ENCODE results near the gene NT5E.

NT5E gene

DNA sequence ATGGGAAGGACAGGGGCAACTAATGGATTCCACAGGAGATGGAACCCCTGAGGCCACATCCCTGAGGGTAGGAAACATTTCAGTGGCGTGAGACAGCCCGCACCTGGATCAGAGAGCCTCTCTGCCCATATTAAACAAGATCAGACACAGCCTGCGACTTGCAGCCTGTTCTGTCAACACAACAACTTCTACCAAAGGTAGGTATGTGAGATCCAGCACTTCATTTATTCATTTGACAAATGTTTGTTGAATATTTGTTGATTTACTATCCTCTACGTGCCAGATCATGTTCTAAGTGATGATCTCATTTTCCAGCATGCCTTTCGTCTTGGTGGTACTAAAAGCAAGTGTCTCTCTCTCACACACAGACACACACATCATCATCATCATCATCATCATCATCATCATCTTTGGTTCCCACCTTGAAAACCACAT is 43.2 kb upstream of the NT5E start:
- H3K9ac ChIP-seq (ENCODE audit: low read length), result no peak overlapping the region
- H3K36me3 ChIP-seq (ENCODE audit: control insufficient read depth, insufficient read depth, low read length), result no peaks in the 10 kb centered on the region
- H3K4me3 ChIP-seq (ENCODE audit: low read depth, low read length), result no peak overlapping the region
- H3K9me3 ChIP-seq (ENCODE audit: control insufficient read depth, insufficient read depth, low read depth, low read length), result no peaks in the 10 kb centered on the region
- H3K27ac ChIP-seq (ENCODE audit: low read depth, low read length), result no peak overlapping the region
- peaks cover 34% of the 10 kb centered on the region for H3K4me1 ChIP-seq (ENCODE audit: control insufficient read depth, insufficient read depth, low read length)
- H3K27me3 ChIP-seq (ENCODE audit: control insufficient read depth, insufficient read depth, low read length), result no peaks in the 10 kb centered on the region

DNA sequence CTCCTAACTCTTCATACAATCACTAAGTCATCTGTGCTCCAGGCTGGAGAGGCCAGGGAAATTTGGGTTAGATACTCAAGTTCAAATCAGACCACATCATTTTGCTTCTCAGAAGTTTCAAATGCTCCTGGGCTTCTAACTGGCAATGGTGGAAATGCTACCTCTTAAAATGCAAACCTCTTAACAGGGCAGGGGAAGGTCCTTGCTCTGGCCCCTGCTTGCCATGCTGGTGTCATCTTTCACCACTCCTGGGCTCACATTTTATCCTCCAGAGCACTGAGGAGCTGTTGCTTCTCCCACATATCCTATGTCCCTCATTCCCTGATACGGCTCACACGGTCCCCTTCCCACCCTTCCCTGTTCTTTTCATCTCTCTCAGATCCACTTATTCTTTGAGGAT is 41.8 kb upstream of the NT5E start:
- Histone ChIP-seq H3K9ac (ENCODE audit: low read length) (no peak overlapping the region), H3K27ac (ENCODE audit: low read depth, low read length) (no peak overlapping the region), H3K9me3 (ENCODE audit: control insufficient read depth, insufficient read depth, low read depth, low read length) (no peaks in the 10 kb centered on the region), H3K36me3 (ENCODE audit: control insufficient read depth, insufficient read depth, low read length) (no peaks in the 10 kb centered on the region), H3K4me1 (ENCODE audit: control insufficient read depth, insufficient read depth, low read length) (peaks cover 20% of the 10 kb centered on the region), H3K27me3 (ENCODE audit: control insufficient read depth, insufficient read depth, low read length) (no peaks in the 10 kb centered on the region), H3K4me3 (ENCODE audit: low read depth, low read length) (no peak overlapping the region)

- no peaks in the 10 kb centered on the region for H3K4me1 ChIP-seq (ENCODE audit: control insufficient read depth, insufficient read depth, low read length)
- no peaks in the 10 kb centered on the region for H3K36me3 ChIP-seq (ENCODE audit: control insufficient read depth, insufficient read depth, low read length)
- no peak overlapping the region for H3K27ac ChIP-seq (ENCODE audit: low read depth, low read length)
- H3K9ac ChIP-seq (ENCODE audit: low read length), result no peak overlapping the region
- no peaks in the 10 kb centered on the region for H3K9me3 ChIP-seq (ENCODE audit: control insufficient read depth, insufficient read depth, low read depth, low read length)
- H3K4me3 ChIP-seq (ENCODE audit: low read depth, low read length), result no peak overlapping the region
- H3K27me3 ChIP-seq (ENCODE audit: control insufficient read depth, insufficient read depth, low read length), result no peaks in the 10 kb centered on the region
These were observed 36.9 kb upstream of the NT5E start for GRCh38 chr6:85412911-85413430.

DNA sequence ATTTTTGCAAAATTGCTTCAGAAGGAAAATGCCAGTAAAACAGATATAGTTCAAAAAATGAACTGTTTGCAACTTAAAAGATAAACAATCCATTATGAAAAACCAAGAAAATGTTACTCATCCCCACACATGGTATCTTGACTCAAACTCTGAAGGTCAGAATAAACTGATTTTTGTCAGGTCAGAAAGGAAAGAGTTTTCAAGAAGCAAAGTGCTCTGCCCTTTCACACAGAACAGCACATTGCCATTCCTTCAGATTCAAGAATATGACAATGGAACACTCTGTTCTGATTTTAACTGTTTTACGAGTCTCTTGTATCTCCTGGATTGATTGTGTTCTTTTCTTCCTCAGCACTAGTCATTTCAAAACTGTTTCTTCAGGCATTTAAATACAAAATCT is 33.8 kb upstream of the NT5E start:
- Histone ChIP-seq H3K36me3 (ENCODE audit: control insufficient read depth, insufficient read depth, low read length) (no peaks in the 10 kb centered on the region), H3K27me3 (ENCODE audit: control insufficient read depth, insufficient read depth, low read length) (no peaks in the 10 kb centered on the region), H3K4me1 (ENCODE audit: control insufficient read depth, insufficient read depth, low read length) (no peaks in the 10 kb centered on the region), H3K9me3 (ENCODE audit: control insufficient read depth, insufficient read depth, low read depth, low read length) (no peaks in the 10 kb centered on the region), H3K9ac (ENCODE audit: low read length) (no peak overlapping the region), H3K4me3 (ENCODE audit: low read depth, low read length) (no peak overlapping the region), H3K27ac (ENCODE audit: low read depth, low read length) (no peak overlapping the region)

GRCh38 chr6:85416766-85417165 is 33.1 kb upstream of the NT5E start:
- H3K27ac ChIP-seq (ENCODE audit: low read depth, low read length), result no peak overlapping the region
- H3K9me3 ChIP-seq (ENCODE audit: control insufficient read depth, insufficient read depth, low read depth, low read length), result no peaks in the 10 kb centered on the region
- no peaks in the 10 kb centered on the region for H3K4me1 ChIP-seq (ENCODE audit: control insufficient read depth, insufficient read depth, low read length)
- no peaks in the 10 kb centered on the region for H3K36me3 ChIP-seq (ENCODE audit: control insufficient read depth, insufficient read depth, low read length)
- H3K4me3 ChIP-seq (ENCODE audit: low read depth, low read length), result no peak overlapping the region
- H3K27me3 ChIP-seq (ENCODE audit: control insufficient read depth, insufficient read depth, low read length), result no peaks in the 10 kb centered on the region
- no peak overlapping the region for H3K9ac ChIP-seq (ENCODE audit: low read length)

DNA sequence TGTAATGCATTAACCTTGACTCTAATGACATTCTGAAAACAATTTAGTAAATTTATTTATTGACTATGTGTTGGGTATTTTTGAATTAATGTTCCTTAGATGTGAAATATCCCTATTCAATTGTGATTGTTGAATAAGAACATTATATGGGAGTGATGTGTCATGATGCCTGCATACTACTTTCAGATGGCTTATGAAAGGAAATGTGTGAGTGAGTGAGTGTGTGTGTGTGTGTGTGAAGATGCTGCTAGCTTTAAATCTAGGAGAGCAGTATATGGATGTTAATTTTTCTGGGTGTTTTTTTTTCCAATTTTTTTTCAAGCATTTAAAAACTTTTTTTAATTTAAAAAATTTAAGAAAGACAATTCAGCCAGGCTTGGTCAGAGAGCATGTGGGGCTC is 32.5 kb upstream of the NT5E start:
- Histone ChIP-seq H3K9ac (ENCODE audit: low read length) (no peak overlapping the region), H3K4me3 (ENCODE audit: low read depth, low read length) (no peak overlapping the region), H3K27ac (ENCODE audit: low read depth, low read length) (no peak overlapping the region), H3K27me3 (ENCODE audit: control insufficient read depth, insufficient read depth, low read length) (no peaks in the 10 kb centered on the region), H3K4me1 (ENCODE audit: control insufficient read depth, insufficient read depth, low read length) (no peaks in the 10 kb centered on the region), H3K9me3 (ENCODE audit: control insufficient read depth, insufficient read depth, low read depth, low read length) (no peaks in the 10 kb centered on the region), H3K36me3 (ENCODE audit: control insufficient read depth, insufficient read depth, low read length) (no peaks in the 10 kb centered on the region)

- no peaks in the 10 kb centered on the region for H3K27me3 ChIP-seq (ENCODE audit: control insufficient read depth, insufficient read depth, low read length)
- H3K4me1 ChIP-seq (ENCODE audit: control insufficient read depth, insufficient read depth, low read length), result no peaks in the 10 kb centered on the region
- H3K27ac ChIP-seq (ENCODE audit: low read depth, low read length), result no peak overlapping the region
- no peaks in the 10 kb centered on the region for H3K36me3 ChIP-seq (ENCODE audit: control insufficient read depth, insufficient read depth, low read length)
- no peak overlapping the region for H3K9ac ChIP-seq (ENCODE audit: low read length)
- no peak overlapping the region for H3K4me3 ChIP-seq (ENCODE audit: low read depth, low read length)
- H3K9me3 ChIP-seq (ENCODE audit: control insufficient read depth, insufficient read depth, low read depth, low read length), result no peaks in the 10 kb centered on the region
These were observed 31.8 kb upstream of the NT5E start for GRCh38 chr6:85418059-85418458.

GRCh38 chr6:85419046-85419759 is 30.7 kb upstream of the NT5E start:
- H3K9ac ChIP-seq (ENCODE audit: low read length), result no peak overlapping the region

DNA sequence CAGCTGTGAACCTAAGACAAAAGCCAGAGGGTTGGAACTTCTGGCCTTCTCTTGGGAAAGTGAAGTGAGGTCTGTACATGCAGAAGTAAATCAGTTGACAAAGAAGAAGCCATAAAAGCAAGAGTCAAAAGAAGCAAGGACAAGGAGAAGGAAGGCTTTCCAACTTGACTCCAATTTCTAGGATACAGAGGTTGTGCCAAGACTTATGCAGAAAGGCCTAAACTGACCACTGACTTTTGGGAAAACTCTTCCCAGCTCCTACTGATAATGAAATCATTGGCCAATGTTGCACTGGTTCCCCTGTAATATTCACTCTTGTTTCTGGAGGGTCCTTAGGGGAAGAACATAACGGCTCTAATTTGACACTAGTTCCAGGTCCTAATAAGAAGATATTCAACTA is 29.3 kb upstream of the NT5E start:
- Histone ChIP-seq H3K9ac (ENCODE audit: low read length) (no peak overlapping the region), H3K36me3 (ENCODE audit: control insufficient read depth, insufficient read depth, low read length) (no peaks in the 10 kb centered on the region), H3K9me3 (ENCODE audit: control insufficient read depth, insufficient read depth, low read depth, low read length) (no peaks in the 10 kb centered on the region), H3K4me3 (ENCODE audit: low read depth, low read length) (no peak overlapping the region), H3K4me1 (ENCODE audit: control insufficient read depth, insufficient read depth, low read length) (no peaks in the 10 kb centered on the region), H3K27ac (ENCODE audit: low read depth, low read length) (no peak overlapping the region), H3K27me3 (ENCODE audit: control insufficient read depth, insufficient read depth, low read length) (no peaks in the 10 kb centered on the region)

More at GRCh38 chr6:85419046-85419759, 30.7 kb upstream of the NT5E start:
- Histone ChIP-seq H3K36me3 (ENCODE audit: control insufficient read depth, insufficient read depth, low read length) (no peaks in the 10 kb centered on the region), H3K9me3 (ENCODE audit: control insufficient read depth, insufficient read depth, low read depth, low read length) (no peaks in the 10 kb centered on the region), H3K4me3 (ENCODE audit: low read depth, low read length) (no peak overlapping the region), H3K27ac (ENCODE audit: low read depth, low read length) (no peak overlapping the region), H3K27me3 (ENCODE audit: control insufficient read depth, insufficient read depth, low read length) (no peaks in the 10 kb centered on the region), H3K4me1 (ENCODE audit: control insufficient read depth, insufficient read depth, low read length) (no peaks in the 10 kb centered on the region)

GRCh38 chr6:85421181-85421580 is 28.7 kb upstream of the NT5E start:
- Histone ChIP-seq H3K36me3 (ENCODE audit: control insufficient read depth, insufficient read depth, low read length) (no peaks in the 10 kb centered on the region), H3K4me3 (ENCODE audit: low read depth, low read length) (no peak overlapping the region), H3K27me3 (ENCODE audit: control insufficient read depth, insufficient read depth, low read length) (no peaks in the 10 kb centered on the region), H3K9me3 (ENCODE audit: control insufficient read depth, insufficient read depth, low read depth, low read length) (no peaks in the 10 kb centered on the region), H3K9ac (ENCODE audit: low read length) (no peak overlapping the region), H3K4me1 (ENCODE audit: control insufficient read depth, insufficient read depth, low read length) (no peaks in the 10 kb centered on the region), H3K27ac (ENCODE audit: low read depth, low read length) (no peak overlapping the region)

DNA sequence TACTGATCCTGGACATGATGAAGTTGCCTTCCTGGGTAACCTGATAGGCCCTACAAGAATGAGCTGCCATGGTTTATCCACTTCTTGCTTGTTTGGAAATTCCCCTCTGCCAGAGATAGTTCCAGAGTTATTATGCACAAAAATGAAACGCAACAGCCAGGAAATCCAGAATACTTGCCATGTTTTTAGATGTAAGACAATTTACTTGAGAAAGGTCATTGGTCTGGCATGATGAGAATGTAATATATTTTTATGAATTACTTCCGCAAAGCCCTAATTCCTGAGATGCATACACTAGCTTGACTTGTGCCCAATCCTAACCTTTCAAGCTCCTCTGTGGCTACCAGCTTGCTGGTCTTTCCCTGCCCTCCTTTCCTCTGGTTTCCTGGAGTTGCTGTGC is 27.9 kb upstream of the NT5E start:
- H3K27me3 ChIP-seq (ENCODE audit: control insufficient read depth, insufficient read depth, low read length), result no peaks in the 10 kb centered on the region
- no peak overlapping the region for H3K9ac ChIP-seq (ENCODE audit: low read length)
- no peaks in the 10 kb centered on the region for H3K36me3 ChIP-seq (ENCODE audit: control insufficient read depth, insufficient read depth, low read length)
- no peaks in the 10 kb centered on the region for H3K4me1 ChIP-seq (ENCODE audit: control insufficient read depth, insufficient read depth, low read length)
- no peak overlapping the region for H3K27ac ChIP-seq (ENCODE audit: low read depth, low read length)
- no peaks in the 10 kb centered on the region for H3K9me3 ChIP-seq (ENCODE audit: control insufficient read depth, insufficient read depth, low read depth, low read length)
- no peak overlapping the region for H3K4me3 ChIP-seq (ENCODE audit: low read depth, low read length)
